ENCODE results near the gene PDHX. TPM values are rescaled to one million over a fixed set of nuclear protein-coding genes. Genes with fewer than 3 reads are reported as not detected.

The PDHX gene
- total RNA-seq: 21.3 TPM
- 24.6 TPM for polyA plus RNA-seq
- long read RNA-seq, donor 1, partial matches to known transcripts: 0 of 1 reads
- long read RNA-seq, donor 1, other reads (novel, unspliced or antisense): 0 of 1 reads
- long read RNA-seq, donor 2: 0 reads
- long read RNA-seq, donor 3, transcript PDHX-201 (11 exons, 2,389 nt): major isoform, 7 of 23 reads
- long read RNA-seq, donor 3, partial matches to known transcripts: 15 of 23 reads
- long read RNA-seq, donor 3, other reads (novel, unspliced or antisense): 0 of 23 reads
- long read RNA-seq, donor 4, partial matches to known transcripts: 101 of 145 reads
- long read RNA-seq, donor 4, other reads (novel, unspliced or antisense): 39 of 145 reads
- long read RNA-seq, donor 5, transcript PDHX-201 (11 exons, 2,389 nt): major isoform, 10 of 18 reads
- long read RNA-seq, donor 5, partial matches to known transcripts: 8 of 18 reads
- long read RNA-seq, donor 5, other reads (novel, unspliced or antisense): 0 of 18 reads
- long read RNA-seq, donor 6, partial matches to known transcripts: 0 of 3 reads
- long read RNA-seq, donor 6, other reads (novel, unspliced or antisense): 0 of 3 reads
- long read RNA-seq, donor 7, transcript PDHX-201 (11 exons, 2,389 nt): major isoform, 12 of 13 reads
- long read RNA-seq, donor 7, partial matches to known transcripts: 0 of 13 reads
- long read RNA-seq, donor 7, other reads (novel, unspliced or antisense): 0 of 13 reads
- long read RNA-seq, donor 8, partial matches to known transcripts: 0 of 2 reads
- long read RNA-seq, donor 8, other reads (novel, unspliced or antisense): 0 of 2 reads
- long read RNA-seq, donor 9, partial matches to known transcripts: 0 of 2 reads
- long read RNA-seq, donor 9, other reads (novel, unspliced or antisense): 0 of 2 reads
- long read RNA-seq, donor 10, partial matches to known transcripts: 0 of 1 reads
- long read RNA-seq, donor 10, other reads (novel, unspliced or antisense): 0 of 1 reads

- H3K9me3 ChIP-seq (ENCODE audit: control insufficient read depth in 2 of 2, insufficient read depth in 1 of 2, low read length in 1 of 2): peaks cover 0 to 6% of the 10 kb centered on the region in 2 donors
- H3K27ac ChIP-seq (ENCODE audit: low read depth in 1 of 2, low read length in 1 of 2): peak within 1 kb of the TSS; percentile 93 to 98
- under 1% methylated on average over 79 of the region's 79 CpGs for WGBS
- H3K27me3 ChIP-seq (ENCODE audit: control insufficient read depth in 2 of 2, insufficient read depth in 1 of 2, low read length in 1 of 2): no peaks in the 10 kb centered on the region
- DNase-seq (ENCODE audit: low read depth in 6 of 9, low spot score in 9 of 9): peak; percentile 62 to 95 (median 91)
- H3K36me3 ChIP-seq (ENCODE audit: control insufficient read depth in 2 of 2, insufficient read depth in 2 of 2, low read length in 1 of 2): no peaks in the 10 kb centered on the region
- peaks cover 14% of the 10 kb centered on the region in 2 donors for H3K4me1 ChIP-seq (ENCODE audit: control insufficient read depth in 2 of 2, insufficient read depth in 2 of 2, low read length in 2 of 2)
- H3K4me3 ChIP-seq (ENCODE audit: low read length in 2 of 2): peak within 1 kb of the TSS; percentile 64 to 92
These were observed at the start of gene PDHX, which contains the start of gene APIP for GRCh38 chr11:34916015-34916842. Gene PDHX, plus strand, starts transcription at chr11:34916618. Its CDS starts 38 bp downstream, at chr11:34916656. Gene APIP, minus strand, starts transcription at chr11:34916379. Its CDS starts 95 bp downstream, at chr11:34916284.

DNA sequence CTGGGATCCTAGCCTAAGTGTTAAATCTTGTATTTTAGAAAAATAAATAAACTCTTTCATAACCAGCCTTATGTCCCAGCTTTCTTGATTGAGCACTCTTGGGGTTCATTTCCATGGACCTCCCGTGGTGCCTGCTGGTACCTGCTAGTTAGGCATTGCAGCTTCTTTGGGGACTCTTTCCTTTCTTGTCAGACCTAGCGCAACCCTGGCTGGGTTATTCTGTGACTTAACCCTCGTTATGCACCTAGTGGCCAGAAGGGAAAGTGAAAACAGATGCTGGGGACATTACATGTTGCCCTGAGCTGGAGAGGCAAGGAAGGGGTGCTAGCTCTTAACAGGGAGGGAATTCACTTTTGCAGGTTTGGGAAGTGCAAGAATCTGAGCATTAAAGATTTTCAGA lies 47.0 kb upstream of the PDHX start:
- Histone ChIP-seq H3K4me1 (ENCODE audit: control insufficient read depth in 2 of 2, insufficient read depth in 2 of 2, low read length in 2 of 2) (no peaks in the 10 kb centered on the region), H3K27ac (ENCODE audit: low read depth in 1 of 2, low read length in 1 of 2) (no peak overlapping the region), H3K36me3 (ENCODE audit: control insufficient read depth in 2 of 2, insufficient read depth in 2 of 2, low read length in 1 of 2) (no peaks in the 10 kb centered on the region), H3K4me3 (ENCODE audit: low read length in 2 of 2) (no peak overlapping the region), H3K27me3 (ENCODE audit: control insufficient read depth in 2 of 2, insufficient read depth in 1 of 2, low read length in 1 of 2) (no peaks in the 10 kb centered on the region), H3K9me3 (ENCODE audit: control insufficient read depth in 2 of 2, insufficient read depth in 1 of 2, low read length in 1 of 2) (no peaks in the 10 kb centered on the region)
- DNase-seq (ENCODE audit: low read depth in 6 of 9, low spot score in 9 of 9): no peak
- WGBS: 94% methylated on average over 3 of the region's 3 CpGs

DNA sequence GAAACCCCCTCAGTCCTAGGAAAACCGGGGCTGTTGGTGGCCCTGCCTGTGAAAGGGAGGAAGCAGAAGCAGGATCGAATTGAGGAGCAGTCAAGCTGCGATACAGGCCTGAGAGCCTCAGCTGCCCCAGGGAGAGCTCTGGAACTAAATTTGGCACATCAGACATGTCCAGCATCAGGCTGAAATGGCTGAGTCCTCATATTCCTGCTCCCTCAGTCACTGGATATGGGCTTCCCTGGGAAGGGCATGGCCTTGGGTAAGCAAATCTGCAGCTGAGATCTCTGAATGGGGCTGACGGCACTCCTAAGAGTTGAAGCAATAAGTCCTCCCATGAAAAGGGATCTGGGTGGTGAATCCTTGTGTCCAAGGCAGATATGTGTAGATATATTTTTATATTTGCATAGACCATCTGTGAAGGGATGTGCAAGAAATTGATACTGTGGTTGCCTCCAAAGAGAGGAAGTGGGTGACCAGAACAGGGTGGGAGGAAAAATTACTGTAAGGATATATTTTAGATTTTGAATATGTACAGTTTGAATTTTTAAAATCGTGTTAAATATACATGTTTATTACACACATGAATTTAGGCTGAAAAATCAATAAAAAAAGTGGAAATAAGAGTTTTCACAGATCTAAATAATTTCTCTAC lies 45.7 kb upstream of the PDHX start:
- Histone ChIP-seq H3K4me1 (ENCODE audit: control insufficient read depth in 2 of 2, insufficient read depth in 2 of 2, low read length in 2 of 2) (no peaks in the 10 kb centered on the region), H3K36me3 (ENCODE audit: control insufficient read depth in 2 of 2, insufficient read depth in 2 of 2, low read length in 1 of 2) (no peaks in the 10 kb centered on the region), H3K4me3 (ENCODE audit: low read length in 2 of 2) (no peak overlapping the region), H3K27ac (ENCODE audit: low read depth in 1 of 2, low read length in 1 of 2) (no peak overlapping the region), H3K27me3 (ENCODE audit: control insufficient read depth in 2 of 2, insufficient read depth in 1 of 2, low read length in 1 of 2) (no peaks in the 10 kb centered on the region), H3K9me3 (ENCODE audit: control insufficient read depth in 2 of 2, insufficient read depth in 1 of 2, low read length in 1 of 2) (no peaks in the 10 kb centered on the region)
- no peak for DNase-seq (ENCODE audit: low read depth in 6 of 9, low spot score in 9 of 9)
- WGBS: 90% methylated on average over 5 of the region's 5 CpGs

GRCh38 chr11:34874202-34874601 lies 42.2 kb upstream of the PDHX start:
- Histone ChIP-seq H3K4me3 (ENCODE audit: low read length in 2 of 2) (no peak overlapping the region), H3K9me3 (ENCODE audit: control insufficient read depth in 2 of 2, insufficient read depth in 1 of 2, low read length in 1 of 2) (no peaks in the 10 kb centered on the region), H3K27me3 (ENCODE audit: control insufficient read depth in 2 of 2, insufficient read depth in 1 of 2, low read length in 1 of 2) (no peaks in the 10 kb centered on the region), H3K36me3 (ENCODE audit: control insufficient read depth in 2 of 2, insufficient read depth in 2 of 2, low read length in 1 of 2) (no peaks in the 10 kb centered on the region), H3K4me1 (ENCODE audit: control insufficient read depth in 2 of 2, insufficient read depth in 2 of 2, low read length in 2 of 2) (no peaks in the 10 kb centered on the region), H3K27ac (ENCODE audit: low read depth in 1 of 2, low read length in 1 of 2) (no peak overlapping the region)
- DNase-seq (ENCODE audit: low read depth in 6 of 9, low spot score in 9 of 9): no peak
- 98% methylated on average over 4 of the region's 4 CpGs for WGBS

DNA sequence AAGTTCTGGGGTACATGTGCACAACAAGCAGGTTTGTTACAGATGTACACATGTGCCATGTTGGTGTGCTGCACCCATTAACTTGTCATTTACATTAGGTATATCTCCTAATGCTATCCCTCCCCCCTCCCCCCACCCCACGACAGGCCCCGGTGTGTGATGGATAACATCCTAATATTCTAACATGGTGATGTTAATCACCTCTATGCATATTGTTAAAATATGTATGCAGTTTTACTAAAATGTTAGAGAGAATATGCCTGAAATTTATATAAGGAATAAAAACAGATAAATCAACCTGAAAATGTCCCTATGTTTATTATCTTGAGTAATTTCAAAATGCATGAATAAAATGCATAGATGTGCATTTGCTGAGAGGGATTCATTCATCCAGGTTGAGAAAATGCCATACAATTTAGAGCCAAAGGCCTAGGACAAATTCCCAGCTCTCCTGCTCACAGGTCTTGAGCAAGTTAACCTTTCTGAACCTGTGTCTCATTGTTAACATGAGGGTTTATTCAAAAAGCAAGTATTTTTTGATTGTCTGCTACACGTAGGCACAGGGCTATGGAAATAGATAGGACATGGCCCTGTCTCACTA lies 38.9 kb upstream of the PDHX start:
- H3K27me3 ChIP-seq (ENCODE audit: control insufficient read depth in 2 of 2, insufficient read depth in 1 of 2, low read length in 1 of 2): no peaks in the 10 kb centered on the region
- H3K4me1 ChIP-seq (ENCODE audit: control insufficient read depth in 2 of 2, insufficient read depth in 2 of 2, low read length in 2 of 2): no peaks in the 10 kb centered on the region
- no peak overlapping the region for H3K4me3 ChIP-seq (ENCODE audit: low read length in 2 of 2)
- no peak for DNase-seq (ENCODE audit: low read depth in 6 of 9, low spot score in 9 of 9)
- WGBS: 97% methylated on average over 3 of the region's 3 CpGs
- no peaks in the 10 kb centered on the region for H3K9me3 ChIP-seq (ENCODE audit: control insufficient read depth in 2 of 2, insufficient read depth in 1 of 2, low read length in 1 of 2)
- H3K27ac ChIP-seq (ENCODE audit: low read depth in 1 of 2, low read length in 1 of 2): no peak overlapping the region
- peaks cover 0 to 15% of the 10 kb centered on the region in 2 donors for H3K36me3 ChIP-seq (ENCODE audit: control insufficient read depth in 2 of 2, insufficient read depth in 2 of 2, low read length in 1 of 2)

DNA sequence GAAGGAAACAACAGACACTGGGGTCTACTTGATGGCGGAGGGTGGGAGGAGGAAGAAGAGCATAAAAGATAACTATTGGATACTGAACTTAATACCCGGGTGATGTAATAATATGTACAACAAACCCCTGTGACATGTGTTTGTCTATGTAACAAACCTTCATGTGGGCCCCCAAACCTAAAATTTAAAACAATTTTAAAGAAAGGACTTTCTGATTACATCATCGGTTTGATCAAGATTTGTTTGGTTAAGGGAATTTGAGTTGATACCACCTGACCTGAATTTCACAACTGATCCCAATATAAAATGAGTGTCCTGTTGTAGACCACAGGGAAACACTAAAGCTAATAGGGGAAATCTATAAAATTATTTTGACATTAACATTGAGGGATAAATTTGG lies 34.5 kb upstream of the PDHX start:
- WGBS: 100% methylated on average over 3 of the region's 3 CpGs
- Histone ChIP-seq H3K36me3 (ENCODE audit: control insufficient read depth in 2 of 2, insufficient read depth in 2 of 2, low read length in 1 of 2) (peaks cover 4 to 28% of the 10 kb centered on the region in 2 donors), H3K4me1 (ENCODE audit: control insufficient read depth in 2 of 2, insufficient read depth in 2 of 2, low read length in 2 of 2) (no peaks in the 10 kb centered on the region), H3K27me3 (ENCODE audit: control insufficient read depth in 2 of 2, insufficient read depth in 1 of 2, low read length in 1 of 2) (no peaks in the 10 kb centered on the region), H3K9me3 (ENCODE audit: control insufficient read depth in 2 of 2, insufficient read depth in 1 of 2, low read length in 1 of 2) (no peaks in the 10 kb centered on the region), H3K4me3 (ENCODE audit: low read length in 2 of 2) (no peak overlapping the region), H3K27ac (ENCODE audit: low read depth in 1 of 2, low read length in 1 of 2) (no peak overlapping the region)
- no peak for DNase-seq (ENCODE audit: low read depth in 6 of 9, low spot score in 9 of 9)

GRCh38 chr11:34886609-34887008 lies 29.8 kb upstream of the PDHX start:
- Histone ChIP-seq H3K4me3 (ENCODE audit: low read length in 2 of 2) (no peak overlapping the region), H3K36me3 (ENCODE audit: control insufficient read depth in 2 of 2, insufficient read depth in 2 of 2, low read length in 1 of 2) (peaks cover 7 to 25% of the 10 kb centered on the region in 2 donors), H3K27ac (ENCODE audit: low read depth in 1 of 2, low read length in 1 of 2) (no peak overlapping the region), H3K27me3 (ENCODE audit: control insufficient read depth in 2 of 2, insufficient read depth in 1 of 2, low read length in 1 of 2) (no peaks in the 10 kb centered on the region), H3K4me1 (ENCODE audit: control insufficient read depth in 2 of 2, insufficient read depth in 2 of 2, low read length in 2 of 2) (no peaks in the 10 kb centered on the region), H3K9me3 (ENCODE audit: control insufficient read depth in 2 of 2, insufficient read depth in 1 of 2, low read length in 1 of 2) (no peaks in the 10 kb centered on the region)
- 98% methylated on average over 2 of the region's 2 CpGs for WGBS
- no peak for DNase-seq (ENCODE audit: low read depth in 6 of 9, low spot score in 9 of 9)

- H3K27ac ChIP-seq (ENCODE audit: low read depth in 1 of 2, low read length in 1 of 2): no peak overlapping the region
- H3K9me3 ChIP-seq (ENCODE audit: control insufficient read depth in 2 of 2, insufficient read depth in 1 of 2, low read length in 1 of 2): no peaks in the 10 kb centered on the region
- DNase-seq (ENCODE audit: low read depth in 6 of 9, low spot score in 9 of 9): no peak
- H3K4me3 ChIP-seq (ENCODE audit: low read length in 2 of 2): no peak overlapping the region
- 94% methylated on average over 1 of the region's 1 CpG for WGBS
- H3K36me3 ChIP-seq (ENCODE audit: control insufficient read depth in 2 of 2, insufficient read depth in 2 of 2, low read length in 1 of 2): peaks cover 7 to 21% of the 10 kb centered on the region in 2 donors
- H3K27me3 ChIP-seq (ENCODE audit: control insufficient read depth in 2 of 2, insufficient read depth in 1 of 2, low read length in 1 of 2): no peaks in the 10 kb centered on the region
- no peaks in the 10 kb centered on the region for H3K4me1 ChIP-seq (ENCODE audit: control insufficient read depth in 2 of 2, insufficient read depth in 2 of 2, low read length in 2 of 2)
These were observed 29.2 kb upstream of the PDHX start for GRCh38 chr11:34887260-34887659.
